Measurements from ENCODE around the gene RERE. TPM values are rescaled to one million over a fixed set of nuclear protein-coding genes. Genes with fewer than 3 reads are reported as not detected.

Gene RERE
- total RNA-seq, 2 donors from 2014 or later = 207 to 322 TPM

- Histone ChIP-seq H3K4me3 (no peak overlapping the region), H3K4me1 (replicated peaks) (no peaks in the 10 kb centered on the region), H3K36me3 (no peaks in the 10 kb centered on the region), H3K27me3 (replicated peaks; ENCODE audit: insufficient read depth) (no peaks in the 10 kb centered on the region), H3K27ac (no peak overlapping the region), H3K9me3 (no peaks in the 10 kb centered on the region)
- intact Hi-C loops (cut with DNase I) = no loop called here
- no peak for DNase-seq (ENCODE audit: low spot score)
- TF ChIP-seq POLR2AphosphoS5 (IDR thresholded peaks at IDR 0.05) (no peak), POLR2A (IDR thresholded peaks at IDR 0.05) (no peak)
- TF ChIP-seq, protein P1, sequence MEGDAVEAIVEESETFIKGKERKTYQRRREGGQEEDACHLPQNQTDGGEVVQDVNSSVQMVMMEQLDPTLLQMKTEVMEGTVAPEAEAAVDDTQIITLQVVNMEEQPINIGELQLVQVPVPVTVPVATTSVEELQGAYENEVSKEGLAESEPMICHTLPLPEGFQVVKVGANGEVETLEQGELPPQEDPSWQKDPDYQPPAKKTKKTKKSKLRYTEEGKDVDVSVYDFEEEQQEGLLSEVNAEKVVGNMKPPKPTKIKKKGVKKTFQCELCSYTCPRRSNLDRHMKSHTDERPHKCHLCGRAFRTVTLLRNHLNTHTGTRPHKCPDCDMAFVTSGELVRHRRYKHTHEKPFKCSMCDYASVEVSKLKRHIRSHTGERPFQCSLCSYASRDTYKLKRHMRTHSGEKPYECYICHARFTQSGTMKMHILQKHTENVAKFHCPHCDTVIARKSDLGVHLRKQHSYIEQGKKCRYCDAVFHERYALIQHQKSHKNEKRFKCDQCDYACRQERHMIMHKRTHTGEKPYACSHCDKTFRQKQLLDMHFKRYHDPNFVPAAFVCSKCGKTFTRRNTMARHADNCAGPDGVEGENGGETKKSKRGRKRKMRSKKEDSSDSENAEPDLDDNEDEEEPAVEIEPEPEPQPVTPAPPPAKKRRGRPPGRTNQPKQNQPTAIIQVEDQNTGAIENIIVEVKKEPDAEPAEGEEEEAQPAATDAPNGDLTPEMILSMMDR (IDR thresholded peaks at IDR 0.05) = no peak
These were observed 3.4 kb downstream of the RERE start for GRCh38 chr1:8813991-8814390.

DNA sequence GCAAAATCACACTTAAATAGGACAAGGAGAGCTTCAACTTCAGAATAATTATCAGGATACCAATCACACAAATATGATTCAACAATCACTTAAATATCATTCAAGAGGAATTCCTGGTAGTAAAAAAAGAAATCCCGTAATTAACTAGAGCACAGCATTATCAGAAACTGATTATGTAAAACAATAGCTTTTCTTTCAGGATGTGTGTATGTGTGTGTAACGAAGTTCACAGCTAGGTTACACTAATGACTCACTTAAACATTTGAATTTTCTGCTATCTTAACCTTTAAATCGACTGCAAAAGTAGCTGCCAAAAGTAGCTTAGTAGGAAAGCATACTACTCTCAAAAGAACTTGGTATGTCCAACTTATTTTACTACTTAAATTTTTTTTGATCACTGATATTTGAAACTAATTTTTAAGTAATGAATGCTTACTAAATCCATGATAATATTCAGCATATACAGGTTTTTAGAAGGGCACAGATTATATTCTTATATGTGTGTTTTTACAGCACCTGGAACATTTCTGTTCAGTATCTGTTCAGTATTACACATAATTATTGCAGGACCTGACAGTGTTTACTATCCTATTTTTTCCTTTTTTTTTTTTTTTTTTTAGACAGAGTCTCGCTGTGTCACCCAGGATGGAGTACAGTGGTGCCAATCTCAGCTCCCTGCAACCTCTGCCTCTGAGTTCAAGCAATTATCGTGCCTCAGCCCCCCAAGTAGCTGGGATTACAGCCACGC is 4.2 kb downstream of the RERE start:
- Histone ChIP-seq H3K9me3 (no peaks in the 10 kb centered on the region), H3K27ac (no peak overlapping the region), H3K36me3 (no peaks in the 10 kb centered on the region), H3K4me1 (replicated peaks) (no peaks in the 10 kb centered on the region), H3K4me3 (no peak overlapping the region), H3K27me3 (replicated peaks; ENCODE audit: insufficient read depth) (no peaks in the 10 kb centered on the region)
- TF ChIP-seq, protein P1 (IDR thresholded peaks at IDR 0.05) = no peak
- TF ChIP-seq POLR2AphosphoS5 (IDR thresholded peaks at IDR 0.05) (no peak), POLR2A (IDR thresholded peaks at IDR 0.05) (no peak)
- 63% methylated on average over 6 of the region's 6 CpGs for WGBS
- no peak for DNase-seq (ENCODE audit: low spot score)
- intact Hi-C loops (cut with DNase I) = no loop called here

DNA sequence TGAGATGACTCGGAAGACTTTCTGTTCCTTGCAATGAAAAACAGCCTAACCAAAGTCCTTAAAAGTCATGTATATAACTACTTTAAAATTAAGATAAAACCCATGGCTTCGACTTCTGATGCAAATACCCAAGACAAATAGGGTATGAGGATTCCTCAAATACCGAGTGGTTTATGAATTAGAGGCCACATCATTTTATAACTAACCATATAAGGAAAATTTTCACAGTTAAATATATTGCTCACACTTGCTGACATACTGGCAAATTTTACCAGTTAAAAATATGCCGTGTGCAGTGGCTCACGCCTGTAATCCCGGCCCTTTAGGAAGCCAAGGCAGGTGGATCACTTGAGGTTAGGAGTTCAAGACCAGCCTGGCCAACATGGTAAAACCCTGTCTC is 5.4 kb downstream of the RERE start:
- WGBS = 85% methylated on average over 6 of the region's 6 CpGs
- no peak for DNase-seq (ENCODE audit: low spot score)
- Histone ChIP-seq H3K36me3 (no peaks in the 10 kb centered on the region), H3K4me1 (replicated peaks) (no peaks in the 10 kb centered on the region), H3K9me3 (no peaks in the 10 kb centered on the region), H3K27me3 (replicated peaks; ENCODE audit: insufficient read depth) (no peaks in the 10 kb centered on the region), H3K4me3 (no peak overlapping the region), H3K27ac (no peak overlapping the region)
- intact Hi-C loops (cut with DNase I) = no loop called here
- TF ChIP-seq, protein P1 (IDR thresholded peaks at IDR 0.05) = no peak
- TF ChIP-seq POLR2AphosphoS5 (IDR thresholded peaks at IDR 0.05) (no peak), POLR2A (IDR thresholded peaks at IDR 0.05) (no peak)

GRCh38 chr1:8810987-8811386 is 6.5 kb downstream of the RERE start:
- no peak for DNase-seq (ENCODE audit: low spot score)
- H3K27me3 ChIP-seq (replicated peaks; ENCODE audit: insufficient read depth) = no peaks in the 10 kb centered on the region
- no peaks in the 10 kb centered on the region for H3K4me1 ChIP-seq (replicated peaks)
- 92% methylated on average over 4 of the region's 4 CpGs for WGBS
- TF ChIP-seq POLR2A (IDR thresholded peaks at IDR 0.05) (no peak), POLR2AphosphoS5 (IDR thresholded peaks at IDR 0.05) (no peak)
- TF ChIP-seq, protein P1 (IDR thresholded peaks at IDR 0.05) = no peak
- no peaks in the 10 kb centered on the region for H3K9me3 ChIP-seq
- H3K4me3 ChIP-seq = no peak overlapping the region
- no peak overlapping the region for H3K27ac ChIP-seq
- H3K36me3 ChIP-seq = no peaks in the 10 kb centered on the region
- intact Hi-C loops (cut with DNase I) = no loop called here

DNA sequence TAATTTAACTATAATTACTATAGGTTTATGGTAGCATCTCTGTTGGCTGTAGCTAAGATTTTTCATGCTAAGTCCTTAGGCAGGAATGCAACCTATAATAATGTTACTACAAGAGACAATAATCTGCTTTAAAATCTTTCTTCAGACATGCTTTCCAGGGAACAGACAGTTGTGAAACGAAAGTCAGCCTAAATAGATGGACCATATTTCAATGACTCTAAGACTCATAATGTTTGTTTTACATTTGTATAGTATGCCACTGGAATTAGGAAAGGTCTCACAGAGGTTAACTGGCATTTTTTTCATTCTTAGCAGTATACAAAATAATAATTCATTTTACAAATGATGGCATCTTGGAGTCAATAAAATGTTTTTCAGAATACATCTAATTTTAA is 8.1 kb downstream of the RERE start:
- TF ChIP-seq POLR2AphosphoS5 (IDR thresholded peaks at IDR 0.05) = no peak
- Histone ChIP-seq H3K9me3 (no peaks in the 10 kb centered on the region), H3K4me3 (no peak overlapping the region), H3K36me3 (no peaks in the 10 kb centered on the region), H3K4me1 (replicated peaks) (no peaks in the 10 kb centered on the region), H3K27ac (no peak overlapping the region), H3K27me3 (replicated peaks; ENCODE audit: insufficient read depth) (no peaks in the 10 kb centered on the region)
- 31% methylated on average over 1 of the region's 1 CpG for WGBS
- DNase-seq (ENCODE audit: low spot score) = no peak
- intact Hi-C loops (cut with DNase I) = no loop called here
